ENCODE data around the gene FYN. TPM values are rescaled to one million over a fixed set of nuclear protein-coding genes. Genes with fewer than 3 reads are reported as not detected.

FYN gene
- polyA plus RNA-seq, 3 donors from 2014 or later: 358 to 488 (median 414) TPM

Other genes starting within 250 kb of the FYN start
- not detected for gene CCN6, start 180.7 kb upstream of the FYN start, polyA plus RNA-seq
- 1 to 10 TPM; 2.5 to 7.4 (median 5.5) TPM for gene TUBE1, start 214.0 kb upstream of the FYN start, polyA plus RNA-seq
- gene FAM229B, start 214.1 kb upstream of the FYN start, polyA plus RNA-seq: 10 to 100 TPM in 1 of 3 donors, 1 to 10 TPM in 2; 3.7 to 13.3 (median 6.4) TPM